Epithelial cell of esophagus (primary cell): ENCODE results near the gene EIF2B2.
"Not testable (repeated sequence)": the region's sequence is repeated elsewhere in the genome, so short reads cannot be mapped to it uniquely, and the experiment has no call there.

ENCODE experiments used
- DNase-seq: peaks from one replicate; pipeline ENCODE4 v3.0.0; 2010; ENCODE audit warnings: low read depth
- H3K4me3 ChIP-seq: 2 replicates; pipeline ENCODE4 v1.5.1; 2011; ENCODE audit warnings: mild to moderate bottlenecking, low read length, control low read depth
- TF ChIP-seq, protein P1 (sequence below): IDR thresholded peaks from 2 replicates; pipeline ENCODE4 v1.5.1; 2011; ENCODE audit warnings: low read depth, mild to moderate bottlenecking, low read length, control low read depth, inconsistent platforms; ENCODE audit not compliant: insufficient read depth; ENCODE audit errors: missing control alignments

Gene EIF2B2

DNA sequence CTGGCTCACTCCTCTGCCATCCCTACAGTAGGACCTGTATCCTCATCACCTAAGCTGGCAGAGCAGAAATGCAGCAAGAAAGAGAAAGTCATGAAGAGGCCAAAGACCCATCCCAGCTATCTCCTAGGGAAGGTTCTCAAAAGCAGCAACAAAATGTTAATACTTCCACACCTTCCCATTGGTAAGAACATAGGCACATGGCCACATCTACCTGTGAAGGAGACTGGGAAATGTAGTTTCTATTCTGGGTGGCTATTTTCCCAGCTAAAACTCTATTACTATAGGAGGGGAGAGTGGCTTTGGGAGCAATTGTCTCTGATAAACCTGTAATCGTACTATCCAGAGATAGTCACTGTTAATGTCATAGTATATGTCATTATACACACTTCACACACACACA is 13.7 kb upstream of the EIF2B2 start:
- H3K4me3 ChIP-seq, result no peak overlapping the region
- TF ChIP-seq, protein P1, sequence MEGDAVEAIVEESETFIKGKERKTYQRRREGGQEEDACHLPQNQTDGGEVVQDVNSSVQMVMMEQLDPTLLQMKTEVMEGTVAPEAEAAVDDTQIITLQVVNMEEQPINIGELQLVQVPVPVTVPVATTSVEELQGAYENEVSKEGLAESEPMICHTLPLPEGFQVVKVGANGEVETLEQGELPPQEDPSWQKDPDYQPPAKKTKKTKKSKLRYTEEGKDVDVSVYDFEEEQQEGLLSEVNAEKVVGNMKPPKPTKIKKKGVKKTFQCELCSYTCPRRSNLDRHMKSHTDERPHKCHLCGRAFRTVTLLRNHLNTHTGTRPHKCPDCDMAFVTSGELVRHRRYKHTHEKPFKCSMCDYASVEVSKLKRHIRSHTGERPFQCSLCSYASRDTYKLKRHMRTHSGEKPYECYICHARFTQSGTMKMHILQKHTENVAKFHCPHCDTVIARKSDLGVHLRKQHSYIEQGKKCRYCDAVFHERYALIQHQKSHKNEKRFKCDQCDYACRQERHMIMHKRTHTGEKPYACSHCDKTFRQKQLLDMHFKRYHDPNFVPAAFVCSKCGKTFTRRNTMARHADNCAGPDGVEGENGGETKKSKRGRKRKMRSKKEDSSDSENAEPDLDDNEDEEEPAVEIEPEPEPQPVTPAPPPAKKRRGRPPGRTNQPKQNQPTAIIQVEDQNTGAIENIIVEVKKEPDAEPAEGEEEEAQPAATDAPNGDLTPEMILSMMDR, result no peak
- no peak for DNase-seq

DNA sequence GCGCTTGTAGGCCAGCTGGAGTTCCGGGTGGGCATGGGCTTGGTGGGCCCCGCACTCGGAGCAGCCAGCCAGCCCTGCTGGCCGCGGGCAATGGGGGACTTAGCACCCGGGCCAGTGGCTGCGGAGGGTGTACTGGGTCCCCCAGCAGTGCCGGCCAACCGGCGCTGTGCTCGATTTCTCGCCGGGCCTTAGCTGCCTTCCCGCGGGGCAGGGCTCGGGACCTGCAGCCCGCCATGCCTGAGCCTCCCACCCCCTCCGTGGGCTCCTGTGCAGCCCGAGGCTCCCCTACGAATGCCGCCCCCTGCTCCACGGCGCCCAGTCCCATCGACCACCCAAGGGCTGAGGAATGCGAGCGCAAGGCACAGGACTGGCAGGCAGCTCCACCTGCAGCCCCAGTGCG is 8.5 kb upstream of the EIF2B2 start:
- DNase-seq, H3K4me3 ChIP-seq: not testable (repeated sequence)

DNA sequence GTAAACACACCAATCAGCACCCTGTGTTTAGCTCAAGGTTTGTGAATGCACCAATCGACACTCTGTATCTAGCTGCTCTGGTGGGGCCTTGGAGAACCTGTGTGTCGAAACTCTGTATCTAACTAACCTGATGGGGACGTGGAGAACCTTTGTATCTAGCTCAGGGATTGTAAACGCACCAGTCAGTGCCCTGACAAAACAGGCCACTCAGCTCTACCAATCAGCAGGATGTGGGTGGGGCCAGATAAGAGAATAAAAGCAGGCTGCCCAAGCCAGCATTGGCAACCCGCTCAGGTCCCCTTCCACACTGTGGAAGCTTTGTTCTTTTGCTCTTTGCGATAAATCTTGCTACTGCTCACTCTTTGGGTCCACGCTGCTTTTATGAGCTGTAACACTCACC is 6.9 kb upstream of the EIF2B2 start:
- H3K4me3 ChIP-seq, DNase-seq: not testable (repeated sequence)

DNA sequence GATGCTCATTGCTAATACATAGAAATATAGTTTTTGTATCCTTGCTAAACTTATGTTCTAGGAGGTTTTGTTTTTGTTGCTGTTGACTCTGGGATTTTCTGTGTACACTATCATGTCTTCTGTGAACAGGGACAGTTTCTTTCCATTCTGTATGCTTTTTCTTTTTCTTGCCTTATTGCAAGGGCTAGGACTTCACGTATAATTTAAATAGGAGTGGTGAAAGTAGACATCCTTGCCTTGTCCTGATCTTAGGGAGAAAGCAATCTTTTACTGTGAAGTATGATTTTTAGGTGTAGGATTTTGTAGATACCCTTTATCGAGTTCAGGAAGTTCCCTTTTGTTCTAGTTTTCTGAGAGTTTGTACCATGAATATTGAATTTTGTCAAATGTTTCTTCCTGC is 1.5 kb upstream of the EIF2B2 start:
- TF ChIP-seq, protein P1, result no peak
- no peak for DNase-seq
- H3K4me3 ChIP-seq, result no peak overlapping the region

DNA sequence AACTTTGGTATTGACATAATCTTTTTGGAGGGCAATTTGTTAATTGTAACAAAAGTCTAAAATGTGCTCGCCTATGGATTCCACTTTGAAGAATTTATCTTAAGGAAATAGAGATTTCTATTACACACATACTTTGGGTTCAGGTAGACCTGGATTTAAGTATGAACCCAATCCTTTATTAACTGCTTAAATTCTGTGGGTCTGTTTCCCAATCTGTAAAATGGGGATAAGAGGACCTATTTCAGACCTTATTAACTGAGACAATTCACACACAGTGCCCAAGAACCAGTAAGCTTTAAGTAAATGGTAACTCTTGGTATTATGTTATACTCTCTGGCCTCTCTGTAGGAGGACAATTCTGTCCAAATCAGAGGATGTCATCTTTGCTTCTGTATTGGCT is 822 bp upstream of the EIF2B2 start:
- TF ChIP-seq, protein P1, result no peak
- DNase-seq, result no peak
- peak overlapping the region; percentile 82 for H3K4me3 ChIP-seq

DNA sequence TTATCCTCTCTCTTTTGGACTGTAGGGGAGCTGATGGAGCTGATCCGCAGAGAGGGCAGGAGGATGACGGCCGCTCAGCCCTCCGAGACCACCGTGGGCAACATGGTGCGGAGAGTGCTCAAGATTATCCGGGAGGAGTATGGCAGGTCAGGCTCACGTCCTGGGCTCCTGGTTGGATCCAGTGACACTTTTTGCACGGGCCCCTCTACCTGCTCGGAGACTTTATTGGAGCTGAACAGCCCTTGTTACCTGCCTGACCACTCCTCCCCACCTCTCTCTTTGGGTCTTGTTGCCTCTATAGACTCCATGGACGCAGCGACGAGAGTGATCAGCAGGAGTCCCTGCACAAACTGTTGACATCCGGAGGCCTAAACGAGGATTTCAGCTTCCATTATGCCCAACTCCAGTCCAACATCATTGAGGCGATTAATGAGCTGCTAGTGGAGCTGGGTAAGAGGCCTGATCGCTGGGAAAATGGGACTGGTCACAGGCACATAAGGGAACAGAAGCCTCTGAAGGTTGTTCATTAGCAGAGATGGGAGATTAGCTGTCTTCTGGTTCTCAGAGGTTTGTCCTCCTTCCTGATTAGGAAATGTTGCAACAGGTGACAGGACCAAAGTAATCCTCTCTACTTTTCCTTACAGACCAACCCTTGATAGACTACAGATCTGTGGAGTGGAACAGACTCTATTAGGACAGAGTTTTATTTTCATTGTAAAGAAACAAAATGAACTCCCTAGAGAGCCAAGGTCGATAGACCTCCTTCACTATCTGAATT is 718 bp downstream of the EIF2B2 start:
- peak overlapping the region; percentile 82 for H3K4me3 ChIP-seq
- TF ChIP-seq, protein P1, result no peak
- no peak for DNase-seq

DNA sequence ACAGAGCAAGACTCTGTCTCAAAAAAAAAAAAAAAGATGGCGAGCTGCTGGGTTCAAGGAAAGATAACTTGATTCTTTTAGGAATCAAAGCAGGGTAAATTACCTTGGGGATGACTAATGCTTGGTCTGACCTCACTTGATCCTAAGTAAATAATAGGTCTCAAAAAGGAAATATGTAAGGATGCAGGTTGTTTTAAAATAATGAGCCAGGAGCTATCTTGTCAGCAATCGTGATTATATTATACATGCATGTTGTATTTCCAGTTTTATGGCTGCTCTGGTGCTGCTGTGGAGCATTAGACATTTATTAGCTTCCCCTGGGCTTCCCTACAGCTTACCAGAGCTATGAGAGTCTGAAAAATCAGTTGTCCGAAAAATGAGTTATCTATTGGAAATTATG is 2.6 kb downstream of the EIF2B2 start:
- peak; percentile 65 for DNase-seq
- H3K4me3 ChIP-seq, result no peak overlapping the region
- TF ChIP-seq, protein P1, result no peak

DNA sequence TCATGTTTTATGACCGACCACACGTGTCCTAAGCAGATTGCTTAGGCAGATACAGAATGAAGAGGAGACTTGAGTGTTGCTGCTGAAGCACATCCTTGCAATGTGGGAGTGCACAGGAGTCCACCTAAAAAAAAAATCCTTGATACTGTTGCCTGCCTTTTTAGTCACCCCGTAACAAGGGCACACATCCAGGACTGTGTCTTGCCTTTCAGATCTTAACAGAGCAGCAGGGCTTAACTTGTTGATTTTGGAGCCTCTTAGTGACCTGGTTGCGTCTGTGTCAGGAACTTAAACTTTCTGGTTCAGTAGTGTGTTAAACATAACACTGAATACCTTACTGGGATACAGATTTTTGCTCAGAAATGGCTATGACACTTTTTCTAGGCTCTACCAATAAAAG is 6.5 kb downstream of the EIF2B2 start:
- H3K4me3 ChIP-seq, result no peak overlapping the region
- TF ChIP-seq, protein P1, result no peak
- no peak for DNase-seq
